ENCODE measurements around the gene CYP2C8.
"Not testable (repeated sequence)": the region's sequence is repeated elsewhere in the genome, so short reads cannot be mapped to it uniquely, and the experiment has no call there.

CYP2C8 gene

DNA sequence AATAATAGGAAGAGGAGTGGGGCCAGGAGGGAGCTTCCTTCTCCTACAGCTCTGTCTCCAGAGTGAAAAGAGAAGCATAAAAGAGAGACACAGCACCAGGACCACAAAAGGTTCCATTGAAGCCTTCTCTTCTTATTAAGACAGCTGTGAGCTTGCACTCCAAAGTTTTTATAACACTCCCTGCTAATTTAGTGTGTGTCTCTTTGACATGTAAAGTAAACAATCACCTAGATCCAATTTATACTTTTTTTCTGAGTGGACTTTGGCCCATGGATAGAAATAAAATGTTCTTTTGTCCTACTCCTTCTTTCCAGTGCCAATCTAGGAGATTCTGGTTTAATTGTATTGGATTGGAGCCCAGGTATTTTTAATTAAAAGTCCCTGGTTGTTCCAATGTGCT, at the start of gene CYP2C8:
CYP2C8 (minus strand) TSS at position 212 of the 400 bp plus-strand sequence; CDS start at position 117, 95 bp downstream.
- Histone ChIP-seq H3K36me3 (no peaks in the 10 kb centered on the region), H3K27me3 (no peaks in the 10 kb centered on the region), H3K4me3 (ENCODE audit: low read depth in 1 of 2, low read length in 1 of 2) (no peak within 1 kb of the TSS), H3K27ac (no peak within 1 kb of the TSS), H3K4me1 (ENCODE audit: control insufficient read depth in 1 of 2, insufficient read depth in 1 of 2, low read depth in 1 of 2, low read length in 1 of 2) (no peaks in the 10 kb centered on the region), H3K9me3 (no peaks in the 10 kb centered on the region)
- TF ChIP-seq, protein P1, sequence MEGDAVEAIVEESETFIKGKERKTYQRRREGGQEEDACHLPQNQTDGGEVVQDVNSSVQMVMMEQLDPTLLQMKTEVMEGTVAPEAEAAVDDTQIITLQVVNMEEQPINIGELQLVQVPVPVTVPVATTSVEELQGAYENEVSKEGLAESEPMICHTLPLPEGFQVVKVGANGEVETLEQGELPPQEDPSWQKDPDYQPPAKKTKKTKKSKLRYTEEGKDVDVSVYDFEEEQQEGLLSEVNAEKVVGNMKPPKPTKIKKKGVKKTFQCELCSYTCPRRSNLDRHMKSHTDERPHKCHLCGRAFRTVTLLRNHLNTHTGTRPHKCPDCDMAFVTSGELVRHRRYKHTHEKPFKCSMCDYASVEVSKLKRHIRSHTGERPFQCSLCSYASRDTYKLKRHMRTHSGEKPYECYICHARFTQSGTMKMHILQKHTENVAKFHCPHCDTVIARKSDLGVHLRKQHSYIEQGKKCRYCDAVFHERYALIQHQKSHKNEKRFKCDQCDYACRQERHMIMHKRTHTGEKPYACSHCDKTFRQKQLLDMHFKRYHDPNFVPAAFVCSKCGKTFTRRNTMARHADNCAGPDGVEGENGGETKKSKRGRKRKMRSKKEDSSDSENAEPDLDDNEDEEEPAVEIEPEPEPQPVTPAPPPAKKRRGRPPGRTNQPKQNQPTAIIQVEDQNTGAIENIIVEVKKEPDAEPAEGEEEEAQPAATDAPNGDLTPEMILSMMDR (IDR thresholded peaks at IDR 0.05), result no peak

DNA sequence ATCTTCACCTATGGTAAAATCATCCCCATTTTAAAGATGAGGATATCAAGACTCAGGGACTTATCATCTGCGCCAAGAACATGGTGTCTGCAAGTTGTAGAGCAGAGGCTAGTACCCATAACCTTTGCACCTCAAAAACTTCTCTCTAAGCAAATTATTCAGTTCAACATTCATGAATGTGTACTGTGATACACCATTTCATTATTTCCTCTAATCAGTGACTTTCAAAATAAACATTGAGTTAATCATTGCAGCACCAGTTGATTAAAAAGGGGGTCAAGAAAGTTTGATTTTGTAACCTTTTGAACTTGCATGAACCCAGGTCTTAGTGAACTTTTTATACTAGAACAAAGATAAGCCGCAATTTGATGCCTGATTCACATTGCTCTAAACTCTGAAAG, 47.6 kb upstream of the CYP2C8 start:
- no peaks in the 10 kb centered on the region for H3K4me1 ChIP-seq (ENCODE audit: control insufficient read depth in 1 of 2, insufficient read depth in 1 of 2, low read depth in 1 of 2, low read length in 1 of 2)
- no peaks in the 10 kb centered on the region for H3K36me3 ChIP-seq
- no peaks in the 10 kb centered on the region for H3K27me3 ChIP-seq
- H3K4me3 ChIP-seq (ENCODE audit: low read depth in 1 of 2, low read length in 1 of 2), result no peak overlapping the region
- no peaks in the 10 kb centered on the region for H3K9me3 ChIP-seq
- no peak overlapping the region for H3K27ac ChIP-seq
- TF ChIP-seq, protein P1 (IDR thresholded peaks at IDR 0.05), result no peak

DNA sequence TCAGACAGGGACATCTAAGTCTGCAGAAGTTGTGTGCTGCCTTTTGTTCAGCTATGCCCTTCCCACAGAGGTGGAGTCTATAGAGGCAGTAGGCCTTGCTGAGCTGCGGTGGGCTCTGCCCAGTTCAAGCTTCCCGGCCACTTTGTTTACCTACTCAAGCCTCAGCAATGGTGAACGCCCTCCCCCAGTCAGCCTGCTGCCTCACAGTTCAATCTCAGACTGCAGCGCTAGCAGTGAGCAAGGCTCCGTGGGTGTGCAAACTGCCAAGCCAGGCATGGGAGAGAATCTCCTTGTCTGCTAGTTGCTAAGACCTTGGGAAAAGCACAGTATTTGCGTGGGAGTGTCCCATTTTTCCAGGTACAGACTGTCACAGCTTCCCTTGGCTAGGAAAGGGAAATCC, 41.5 kb upstream of the CYP2C8 start:
- not testable (repeated sequence) for H3K9me3 ChIP-seq, H3K36me3 ChIP-seq

DNA sequence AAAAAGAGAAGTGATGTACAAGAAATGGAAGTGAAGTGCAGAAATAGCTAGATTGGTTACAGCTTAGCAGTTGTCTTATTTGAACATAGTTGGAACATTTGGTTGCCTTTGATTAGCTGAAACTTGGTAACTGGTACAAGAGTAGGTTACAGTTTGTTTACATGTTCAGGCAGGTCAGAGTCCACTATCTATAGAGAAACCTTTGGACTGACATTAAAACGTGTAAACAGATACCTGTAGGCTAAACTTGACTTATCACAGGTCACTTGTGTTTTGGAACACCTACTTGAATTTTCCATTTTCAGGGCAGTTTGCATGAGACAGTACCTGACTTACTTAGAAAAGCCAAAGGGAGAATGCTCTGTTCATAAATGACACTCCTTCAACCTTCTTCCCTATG, 28.5 kb upstream of the CYP2C8 start:
- no peaks in the 10 kb centered on the region for H3K4me1 ChIP-seq (ENCODE audit: control insufficient read depth in 1 of 2, insufficient read depth in 1 of 2, low read depth in 1 of 2, low read length in 1 of 2)
- H3K36me3 ChIP-seq, result no peaks in the 10 kb centered on the region
- TF ChIP-seq, protein P1 (IDR thresholded peaks at IDR 0.05), result no peak
- no peaks in the 10 kb centered on the region for H3K27me3 ChIP-seq
- H3K9me3 ChIP-seq, result no peaks in the 10 kb centered on the region
- no peak overlapping the region for H3K4me3 ChIP-seq (ENCODE audit: low read depth in 1 of 2, low read length in 1 of 2)
- H3K27ac ChIP-seq, result no peak overlapping the region

More for the DNA sequence above, 41.5 kb upstream of the CYP2C8 start:
- not testable (repeated sequence) for H3K4me3 ChIP-seq (ENCODE audit: low read depth in 1 of 2, low read length in 1 of 2); H3K27me3 ChIP-seq; H3K27ac ChIP-seq; H3K4me1 ChIP-seq (ENCODE audit: control insufficient read depth in 1 of 2, insufficient read depth in 1 of 2, low read depth in 1 of 2, low read length in 1 of 2)

DNA sequence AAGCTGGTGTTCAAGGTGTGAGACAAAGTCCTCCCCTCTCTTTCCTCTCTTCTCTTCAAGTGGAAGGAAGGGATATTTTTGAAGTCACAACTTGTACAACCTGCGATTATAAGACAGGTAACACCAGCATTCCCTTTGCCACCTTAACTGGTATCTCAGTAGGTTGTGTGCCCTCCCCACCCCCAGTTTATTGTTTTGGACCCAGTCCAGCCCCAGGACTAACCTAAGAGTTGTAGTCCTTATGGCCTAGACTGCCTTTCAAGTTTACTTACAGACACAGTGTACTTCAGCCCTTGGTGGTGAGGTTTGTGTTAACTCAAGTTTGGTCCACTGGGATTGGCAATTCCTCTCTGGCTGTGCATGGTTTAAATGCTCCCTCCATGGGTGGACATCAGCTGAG, 26.8 kb upstream of the CYP2C8 start:
- no peaks in the 10 kb centered on the region for H3K4me1 ChIP-seq (ENCODE audit: control insufficient read depth in 1 of 2, insufficient read depth in 1 of 2, low read depth in 1 of 2, low read length in 1 of 2)
- no peak overlapping the region for H3K4me3 ChIP-seq (ENCODE audit: low read depth in 1 of 2, low read length in 1 of 2)
- no peaks in the 10 kb centered on the region for H3K27me3 ChIP-seq
- H3K36me3 ChIP-seq, result no peaks in the 10 kb centered on the region
- H3K9me3 ChIP-seq, result no peaks in the 10 kb centered on the region
- no peak overlapping the region for H3K27ac ChIP-seq
- TF ChIP-seq, protein P1 (IDR thresholded peaks at IDR 0.05), result no peak

DNA sequence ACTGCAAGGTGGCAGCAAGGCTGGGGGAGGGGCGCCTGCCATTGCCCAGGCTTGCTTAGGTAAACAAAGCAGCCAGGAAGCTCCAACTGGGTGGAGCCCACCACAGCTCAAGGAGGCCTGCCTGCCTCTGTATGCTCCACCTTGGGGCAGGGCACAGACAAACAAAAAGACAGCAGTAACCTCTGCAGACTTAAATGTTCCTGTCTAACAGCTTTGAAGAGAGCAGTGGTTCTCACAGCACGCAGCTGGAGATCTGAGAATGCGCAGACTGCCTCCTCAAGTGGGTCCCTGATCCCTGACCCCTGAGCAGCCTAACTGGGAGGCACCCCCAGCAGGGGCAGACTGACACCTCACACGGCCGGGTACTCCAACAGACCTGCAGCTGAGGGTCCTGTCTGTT, 10.3 kb upstream of the CYP2C8 start:
- not testable (repeated sequence) for H3K27me3 ChIP-seq; H3K36me3 ChIP-seq; H3K27ac ChIP-seq; H3K9me3 ChIP-seq; H3K4me1 ChIP-seq (ENCODE audit: control insufficient read depth in 1 of 2, insufficient read depth in 1 of 2, low read depth in 1 of 2, low read length in 1 of 2); H3K4me3 ChIP-seq (ENCODE audit: low read depth in 1 of 2, low read length in 1 of 2)

DNA sequence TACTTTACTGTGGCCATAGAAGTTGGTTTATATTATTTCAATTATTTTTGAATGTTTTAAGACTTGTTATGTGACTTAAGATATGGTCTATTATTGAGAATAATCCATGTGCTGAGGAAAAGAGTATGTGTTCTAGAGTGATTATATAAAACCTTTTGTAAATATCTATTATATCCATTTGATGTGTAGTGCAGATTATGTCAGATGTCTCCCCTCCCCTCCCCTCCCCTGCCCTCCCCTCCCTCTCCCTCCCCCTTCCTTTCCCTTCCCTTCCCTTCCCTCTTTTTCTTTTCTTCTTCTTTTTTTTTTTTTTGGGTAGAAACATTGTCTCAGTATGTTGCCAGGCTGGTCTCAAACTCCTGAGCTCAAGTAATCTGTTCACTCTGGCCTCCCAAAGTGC, 8.3 kb upstream of the CYP2C8 start:
- H3K27me3 ChIP-seq, result no peaks in the 10 kb centered on the region
- no peaks in the 10 kb centered on the region for H3K9me3 ChIP-seq
- H3K4me3 ChIP-seq (ENCODE audit: low read depth in 1 of 2, low read length in 1 of 2), result no peak overlapping the region
- TF ChIP-seq, protein P1 (IDR thresholded peaks at IDR 0.05), result no peak
- no peaks in the 10 kb centered on the region for H3K36me3 ChIP-seq
- H3K27ac ChIP-seq, result no peak overlapping the region
- no peaks in the 10 kb centered on the region for H3K4me1 ChIP-seq (ENCODE audit: control insufficient read depth in 1 of 2, insufficient read depth in 1 of 2, low read depth in 1 of 2, low read length in 1 of 2)
